Measurements from ENCODE around the gene CDK4.

GRCh38 chr12:57727758-57728395, 24.2 kb downstream of the CDK4 start:
- TF ChIP-seq CTCF (IDR thresholded peaks at IDR 0.05): no peak
- TF ChIP-seq ZFX (IDR thresholded peaks at IDR 0.05; ENCODE audit: borderline replicate concordance): no peak
